Neuron (in vitro differentiated cells): ENCODE results near the gene MOB3B.

Source experiments
- H2AFZ ChIP-seq: one replicate; pipeline ENCODE4 v1.6.1; 2013; ENCODE audit warnings: low read depth, mild to moderate bottlenecking, inconsistent platforms, low read length, moderate library complexity
- H3K27me3 ChIP-seq: one replicate; pipeline ENCODE4 v1.6.1; 2013; ENCODE audit warnings: low read length; ENCODE audit not compliant: insufficient read depth
- H3K36me3 ChIP-seq: one replicate; pipeline ENCODE4 v1.6.1; 2013; ENCODE audit warnings: low read length; ENCODE audit not compliant: insufficient read depth
- H3K4me1 ChIP-seq: one replicate; pipeline ENCODE4 v1.6.1; 2013; ENCODE audit warnings: low read length; ENCODE audit not compliant: insufficient read depth
- H3K4me3 ChIP-seq: 2 replicates; pipeline ENCODE4 v1.5.1; 2013; ENCODE audit warnings: mild to moderate bottlenecking, low read length, moderate library complexity
- H3K9me3 ChIP-seq: one replicate; pipeline ENCODE4 v1.6.1; 2013; ENCODE audit warnings: low read length

The MOB3B gene

DNA sequence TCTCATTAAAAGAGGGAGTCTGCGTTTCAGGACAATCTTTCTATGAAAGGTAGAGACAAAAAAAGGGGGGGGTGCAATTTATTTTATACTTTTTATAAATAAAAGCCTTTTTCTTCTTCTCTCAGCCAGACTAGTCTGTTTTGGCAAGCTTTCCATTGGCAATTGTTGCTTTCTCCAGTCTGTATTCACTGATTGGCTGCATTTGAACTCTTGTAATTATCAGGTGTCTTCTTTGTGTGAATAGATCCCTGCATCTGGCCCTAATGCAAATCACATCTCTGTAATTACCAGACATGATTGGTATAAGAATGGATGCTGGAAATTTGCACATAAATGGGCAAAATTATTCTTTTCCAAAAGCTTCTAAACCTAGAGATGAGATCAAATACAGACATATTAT, 225.1 kb downstream of the MOB3B start:
- no peaks in the 10 kb centered on the region for H3K27me3 ChIP-seq
- H3K36me3 ChIP-seq, result no peaks in the 10 kb centered on the region
- H3K4me3 ChIP-seq, result no peak overlapping the region
- H2AFZ ChIP-seq, result no peak overlapping the region
- H3K9me3 ChIP-seq, result no peaks in the 10 kb centered on the region
- no peaks in the 10 kb centered on the region for H3K4me1 ChIP-seq

DNA sequence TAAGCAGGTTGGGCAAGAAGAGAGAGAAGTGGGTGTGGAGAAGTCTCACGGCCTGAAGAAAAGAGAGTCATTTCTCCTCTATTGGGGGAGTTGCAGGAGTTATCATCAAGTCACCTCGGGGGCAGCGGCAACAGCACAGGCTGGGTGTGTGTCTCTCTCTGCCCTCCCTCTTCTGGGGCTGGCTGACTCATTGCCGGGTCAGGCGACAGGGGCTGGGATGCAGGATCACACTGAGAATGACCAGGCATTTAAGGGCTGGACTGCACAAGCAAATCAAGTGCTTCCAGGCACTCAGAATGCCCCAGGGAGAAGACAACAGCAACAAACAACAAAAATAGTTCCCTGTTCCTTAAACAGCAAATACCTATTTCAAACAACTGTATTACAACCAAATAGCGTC, 226.4 kb downstream of the MOB3B start:
- Histone ChIP-seq H3K4me1 (no peaks in the 10 kb centered on the region), H3K9me3 (no peaks in the 10 kb centered on the region), H3K4me3 (no peak overlapping the region), H3K36me3 (no peaks in the 10 kb centered on the region), H2AFZ (no peak overlapping the region), H3K27me3 (no peaks in the 10 kb centered on the region)

- Histone ChIP-seq H2AFZ (no peak within 1 kb of the TSS), H3K27me3 (no peaks in the 10 kb centered on the region), H3K4me3 (no peak within 1 kb of the TSS), H3K9me3 (no peaks in the 10 kb centered on the region), H3K36me3 (no peaks in the 10 kb centered on the region), H3K4me1 (no peaks in the 10 kb centered on the region)
Measured at GRCh38 chr9:27297050-27297449, 232.6 kb downstream of the MOB3B start, which contains the start of gene EQTN. Gene EQTN (minus strand): TSS chr9:27297150. CDS start chr9:27297055, 95 bp downstream.

DNA sequence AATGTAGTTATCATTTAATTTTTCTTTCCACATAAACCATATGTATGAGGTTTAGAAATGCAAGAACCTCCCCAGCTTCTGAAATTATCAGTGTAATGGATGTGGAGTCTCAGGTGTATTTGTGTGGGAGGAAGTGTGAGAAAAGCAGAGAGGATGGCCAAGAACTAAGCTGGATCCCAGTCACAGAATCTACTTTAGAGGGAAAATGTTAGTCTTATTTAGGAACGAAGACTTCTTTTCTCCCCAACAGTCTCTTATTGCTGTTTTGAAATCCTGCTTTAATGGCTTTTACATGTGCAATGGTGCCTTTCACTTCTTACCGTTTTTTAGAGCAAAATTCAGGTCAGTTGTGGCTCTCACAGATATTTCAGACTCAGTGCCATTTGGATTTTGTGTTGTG, 235.6 kb downstream of the MOB3B start:
- no peaks in the 10 kb centered on the region for H3K9me3 ChIP-seq
- no peak overlapping the region for H3K4me3 ChIP-seq
- no peaks in the 10 kb centered on the region for H3K36me3 ChIP-seq
- H3K4me1 ChIP-seq, result no peaks in the 10 kb centered on the region
- no peaks in the 10 kb centered on the region for H3K27me3 ChIP-seq
- no peak overlapping the region for H2AFZ ChIP-seq

DNA sequence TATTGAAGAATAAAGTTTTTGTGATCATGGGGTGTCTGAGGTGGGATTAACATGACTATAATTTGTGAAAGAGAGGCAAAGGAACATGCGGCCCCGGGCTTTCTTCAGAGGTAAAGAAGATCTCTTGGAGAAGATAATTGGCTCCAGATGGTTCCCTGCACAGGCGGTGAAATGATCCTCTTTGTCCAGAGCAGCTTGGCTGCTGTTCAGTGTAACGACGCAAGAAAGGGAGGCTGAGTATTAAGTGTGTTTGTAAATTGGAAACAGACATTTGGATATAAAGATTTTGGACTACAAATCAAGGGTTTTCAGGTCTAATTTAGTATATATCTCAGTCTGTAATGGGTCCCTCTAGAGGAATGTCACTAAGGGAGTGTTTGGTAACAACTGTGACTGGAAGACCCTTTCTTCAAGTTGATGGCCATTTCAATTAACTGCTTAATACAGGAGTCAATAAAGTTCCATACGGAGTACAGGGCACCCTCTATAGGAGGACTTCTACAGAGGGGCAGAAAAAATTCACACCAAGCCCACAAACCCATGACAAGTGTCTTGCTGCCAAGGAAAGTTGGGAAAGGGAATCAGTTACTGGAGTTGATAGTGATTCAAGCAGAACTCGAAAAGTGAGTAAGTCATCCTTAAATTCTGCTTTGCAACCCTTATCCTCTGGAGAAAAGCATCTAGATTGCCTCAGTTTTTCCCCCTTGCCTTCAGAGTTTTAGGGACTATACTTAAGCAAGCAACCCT, 236.8 kb downstream of the MOB3B start:
- H2AFZ ChIP-seq, result no peak overlapping the region
- H3K4me1 ChIP-seq, result no peaks in the 10 kb centered on the region
- no peaks in the 10 kb centered on the region for H3K36me3 ChIP-seq
- H3K9me3 ChIP-seq, result no peaks in the 10 kb centered on the region
- H3K4me3 ChIP-seq, result no peak overlapping the region
- no peaks in the 10 kb centered on the region for H3K27me3 ChIP-seq

DNA sequence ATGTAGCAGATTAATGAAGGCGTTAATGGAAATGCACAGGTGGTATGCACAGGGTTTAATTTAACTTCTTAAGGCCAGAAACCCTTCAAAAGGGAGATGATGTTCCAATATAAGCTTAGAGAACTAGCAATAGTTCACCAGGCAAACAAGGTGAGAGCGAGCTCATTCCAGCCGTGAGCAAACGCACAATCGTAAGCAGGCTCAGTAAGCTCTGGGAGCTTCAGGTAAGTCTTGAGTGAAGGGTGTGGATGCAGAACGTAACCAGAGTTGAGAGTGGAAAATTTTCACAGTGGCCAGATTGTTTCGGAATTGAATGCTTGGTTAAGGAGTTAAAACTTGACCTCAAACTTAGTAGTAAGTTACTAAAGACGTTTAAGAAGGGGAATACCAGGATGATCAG, 238.3 kb downstream of the MOB3B start:
- Histone ChIP-seq H3K4me1 (no peaks in the 10 kb centered on the region), H3K9me3 (no peaks in the 10 kb centered on the region), H3K27me3 (no peaks in the 10 kb centered on the region), H3K36me3 (no peaks in the 10 kb centered on the region), H2AFZ (no peak overlapping the region), H3K4me3 (no peak overlapping the region)

GRCh38 chr9:27282269-27282668, 247.3 kb downstream of the MOB3B start:
- H3K27me3 ChIP-seq, result no peaks in the 10 kb centered on the region
- H3K4me3 ChIP-seq, result no peak overlapping the region
- H3K36me3 ChIP-seq, result no peaks in the 10 kb centered on the region
- H2AFZ ChIP-seq, result no peak overlapping the region
- H3K4me1 ChIP-seq, result no peaks in the 10 kb centered on the region
- H3K9me3 ChIP-seq, result no peaks in the 10 kb centered on the region

DNA sequence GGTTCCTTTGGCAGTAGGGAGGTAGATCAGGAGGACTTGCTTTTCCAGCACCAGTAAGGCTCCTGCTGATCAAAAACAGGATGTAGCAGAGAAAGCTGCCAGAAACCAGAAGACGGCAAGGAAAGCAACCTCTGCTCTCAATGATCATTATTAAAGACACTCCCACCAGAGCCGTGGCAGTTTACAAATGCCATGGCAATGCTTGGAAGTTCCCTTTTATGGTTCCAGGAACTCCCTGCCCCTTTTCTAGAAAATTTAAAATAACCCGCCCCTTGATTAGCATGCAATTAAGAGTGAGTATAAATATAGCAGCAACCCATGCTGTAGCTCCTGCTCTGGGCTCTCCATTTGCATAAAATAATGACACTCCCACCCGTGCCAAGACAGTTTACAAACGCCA, 248.8 kb downstream of the MOB3B start:
- H3K9me3 ChIP-seq, result no peaks in the 10 kb centered on the region
- H3K36me3 ChIP-seq, result no peaks in the 10 kb centered on the region
- no peak overlapping the region for H2AFZ ChIP-seq
- no peak overlapping the region for H3K4me3 ChIP-seq
- H3K4me1 ChIP-seq, result no peaks in the 10 kb centered on the region
- no peaks in the 10 kb centered on the region for H3K27me3 ChIP-seq

- H3K4me1 ChIP-seq, result no peaks in the 10 kb centered on the region
- no peak overlapping the region for H2AFZ ChIP-seq
- no peak overlapping the region for H3K4me3 ChIP-seq
- H3K36me3 ChIP-seq, result no peaks in the 10 kb centered on the region
- no peaks in the 10 kb centered on the region for H3K27me3 ChIP-seq
- H3K9me3 ChIP-seq, result no peaks in the 10 kb centered on the region
Measured at GRCh38 chr9:27280249-27280648, 249.4 kb downstream of the MOB3B start.

DNA sequence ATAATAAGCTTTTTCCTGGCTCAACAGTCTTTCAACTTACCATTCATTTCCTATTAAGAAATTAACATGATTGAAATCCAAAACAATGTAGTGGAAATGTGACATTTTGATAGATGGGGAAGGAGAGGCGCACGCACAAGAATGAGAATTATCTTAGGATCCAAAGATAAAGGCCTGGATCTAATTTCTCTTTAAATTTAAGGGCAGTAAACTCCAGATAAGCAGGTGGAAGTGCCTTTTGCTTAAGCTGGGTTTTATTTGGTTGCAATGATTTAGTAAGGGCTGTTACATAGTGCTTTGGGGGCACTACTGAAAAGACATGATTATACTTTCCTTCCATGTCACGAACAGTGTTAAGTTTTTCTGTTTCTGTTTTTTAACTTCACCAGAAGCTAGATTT, 250.0 kb downstream of the MOB3B start:
- Histone ChIP-seq H3K36me3 (no peaks in the 10 kb centered on the region), H3K9me3 (no peaks in the 10 kb centered on the region), H2AFZ (no peak overlapping the region), H3K4me3 (no peak overlapping the region), H3K27me3 (no peaks in the 10 kb centered on the region), H3K4me1 (no peaks in the 10 kb centered on the region)

- no peaks in the 10 kb centered on the region for H3K4me1 ChIP-seq
- no peaks in the 10 kb centered on the region for H3K36me3 ChIP-seq
- no peaks in the 10 kb centered on the region for H3K27me3 ChIP-seq
- no peak overlapping the region for H3K4me3 ChIP-seq
- no peak overlapping the region for H2AFZ ChIP-seq
- H3K9me3 ChIP-seq, result no peaks in the 10 kb centered on the region
Measured at GRCh38 chr9:27278374-27278773, 251.2 kb downstream of the MOB3B start.

DNA sequence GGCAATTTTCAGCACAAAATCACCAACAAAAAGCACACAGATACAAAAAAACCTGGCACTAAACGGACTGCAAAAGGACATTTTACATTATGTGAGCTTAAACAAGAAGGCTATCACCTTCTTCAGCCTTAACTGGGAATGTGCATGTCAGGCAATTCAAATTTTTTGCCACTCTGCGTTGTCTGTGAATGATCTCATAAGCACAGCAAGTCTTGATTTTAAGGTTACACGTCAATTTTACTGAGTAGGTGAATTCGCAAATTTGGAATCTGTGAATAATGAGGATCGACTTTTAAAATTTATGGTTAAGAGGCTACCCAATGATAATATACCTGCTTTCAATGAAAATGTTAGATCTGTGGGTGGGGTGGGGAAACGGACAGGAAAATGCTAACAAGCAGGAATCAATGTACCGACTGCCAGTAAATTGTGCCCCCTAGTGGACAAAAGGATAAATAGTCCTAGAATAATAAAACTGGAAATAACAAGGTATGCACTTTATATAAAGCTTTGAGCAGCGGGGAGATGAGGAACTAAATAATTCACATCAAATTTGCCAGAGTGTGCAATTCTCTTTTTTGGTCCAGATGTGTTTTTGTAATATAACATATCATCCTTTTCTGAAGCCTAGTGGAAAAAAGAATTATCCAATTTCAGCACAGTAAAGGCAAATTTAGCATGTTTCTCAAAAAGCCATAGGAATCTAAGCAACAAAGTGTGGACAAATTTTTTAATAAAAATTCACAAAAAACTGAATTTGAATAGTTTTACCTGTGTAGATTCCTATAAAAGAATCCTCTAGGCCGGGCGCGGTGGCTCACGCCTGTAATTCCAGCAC, 253.2 kb downstream of the MOB3B start:
- H2AFZ ChIP-seq, result peak overlapping the region; percentile 22
- no peaks in the 10 kb centered on the region for H3K27me3 ChIP-seq
- no peaks in the 10 kb centered on the region for H3K36me3 ChIP-seq
- H3K4me3 ChIP-seq, result no peak overlapping the region
- no peaks in the 10 kb centered on the region for H3K9me3 ChIP-seq
- no peaks in the 10 kb centered on the region for H3K4me1 ChIP-seq
